ENCODE measurements around the gene METTL1. TPM values are rescaled to one million over a fixed set of nuclear protein-coding genes. Genes with fewer than 3 reads are reported as not detected.
A peak's percentile ranks its signal among the peaks of the same experiment; 100 is the strongest.

The METTL1 gene
- total RNA-seq, 5 donors from 2014 or later (not counting 1 experiment from before 2014, with no cell fraction given), result 10.3 to 17.4 (median 14.5) TPM

DNA sequence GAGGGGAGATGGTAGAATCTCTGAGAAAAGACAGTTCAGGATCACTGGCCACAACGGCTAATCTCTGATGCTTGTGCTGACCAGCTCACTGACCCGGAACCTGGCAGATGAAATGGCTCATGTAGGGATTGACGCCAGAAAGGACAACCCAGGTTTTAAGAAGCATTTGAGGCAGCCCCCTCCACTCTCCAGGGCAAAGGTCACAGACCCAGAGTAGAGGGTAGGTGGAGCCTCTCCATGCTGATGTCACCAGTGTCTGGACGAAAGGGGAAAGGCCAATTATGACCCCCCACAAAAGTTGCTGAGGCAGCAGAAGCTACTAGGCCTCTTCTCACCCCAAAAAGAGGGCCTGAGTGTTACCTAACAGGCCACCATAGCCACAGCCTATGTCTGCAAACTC lies 1.2 kb downstream of the METTL1 start:
- Mint-ChIP-seq H3K27me3 (peaks cover 7 to 15% of the 10 kb centered on the region in 2 donors), H3K4me1 (peaks cover 20 to 31% (median 29%) of the 10 kb centered on the region in 3 donors), H3K9me3 (no peaks in the 10 kb centered on the region), H3K4me3 (peak overlapping the region; percentile 25 to 95 (median 56)), H3K36me3 (peaks cover 10% of the 10 kb centered on the region), H3K27ac (peak overlapping the region; percentile 31 to 34)
- DNase-seq (no peak), ATAC-seq (replicated peaks in 1 of 4) (no peak)
- Histone ChIP-seq H3K27ac (ENCODE audit: low read length) (no peak overlapping the region), H3K36me3 (ENCODE audit: control insufficient read depth in 2 of 2, extremely low read depth in 1 of 2, insufficient read depth in 1 of 2, low read length in 1 of 2) (peaks cover 4 to 6% of the 10 kb centered on the region in 2 donors), H3K27me3 (replicated peaks in 1 of 2; ENCODE audit: control insufficient read depth in 2 of 2, extremely low read depth in 1 of 2, insufficient read depth in 2 of 2, low read length in 1 of 2) (peaks cover 14 to 16% of the 10 kb centered on the region in 2 experiments), H3K4me1 (ENCODE audit: control insufficient read depth in 1 of 2, extremely low read depth in 1 of 2, insufficient read depth in 2 of 2, low read length in 2 of 2) (peaks cover 15 to 38% of the 10 kb centered on the region in 2 experiments), H3K9me3 (no peaks in the 10 kb centered on the region), H3K4me3 (ENCODE audit: control insufficient read depth in 1 of 2, extremely low read depth in 1 of 2, low read length in 1 of 2) (no peak overlapping the region)
- 100% methylated on average over 2 of the region's 4 CpGs for WGBS (ENCODE audit: insufficient coverage)
- CTCF ChIA-PET, result interaction anchor here in 1 of 2 donors (0.7 kb wide), 1 partner anchor 14 kb away, joined by 3 read pairs; no protein-coding TSS in a partner anchor
- POLR2A ChIA-PET, result no interaction called here

DNA sequence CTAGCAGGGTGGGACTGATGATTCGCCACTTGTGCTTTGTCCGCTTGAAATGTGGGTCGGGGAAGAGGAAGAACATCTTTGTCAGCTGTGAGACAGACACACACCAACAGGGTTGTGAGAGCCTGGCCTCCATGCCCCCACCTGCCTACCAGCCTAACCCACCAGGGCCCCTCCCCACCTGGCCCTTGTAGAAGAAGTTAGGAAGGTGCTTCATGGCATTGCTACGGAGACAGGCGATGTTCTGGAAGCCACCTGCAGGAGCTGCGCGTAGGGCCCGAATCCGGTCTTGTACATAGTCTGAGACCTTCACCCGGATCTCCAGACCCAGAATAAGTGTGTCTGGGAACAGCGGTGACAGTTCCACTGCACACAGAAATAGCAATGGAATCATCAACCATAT lies 2.3 kb downstream of the METTL1 start:
- peaks cover 7% of the 10 kb centered on the region for H3K36me3 Mint-ChIP-seq
- WGBS (ENCODE audit: insufficient coverage), result 100% methylated on average over 3 of the region's 11 CpGs
- no peak for ATAC-seq (replicated peaks in 1 of 4)
- ChIA-PET POLR2A (no interaction called here), CTCF (no interaction called here)
- no peaks in the 10 kb centered on the region for H3K9me3 ChIP-seq
- peaks cover 30 to 40% (median 40%) of the 10 kb centered on the region in 3 donors for H3K4me1 Mint-ChIP-seq
- no peak for DNase-seq
- peaks cover 16 to 28% of the 10 kb centered on the region in 2 experiments for H3K27me3 ChIP-seq (replicated peaks in 1 of 2; ENCODE audit: control insufficient read depth in 2 of 2, extremely low read depth in 1 of 2, insufficient read depth in 2 of 2, low read length in 1 of 2)
- peaks cover 7 to 24% of the 10 kb centered on the region in 2 donors for H3K27me3 Mint-ChIP-seq
- no peak overlapping the region for H3K4me3 ChIP-seq (ENCODE audit: control insufficient read depth in 1 of 2, extremely low read depth in 1 of 2, low read length in 1 of 2)
- no peak overlapping the region for H3K27ac ChIP-seq (ENCODE audit: low read length)
- H3K9me3 Mint-ChIP-seq, result no peaks in the 10 kb centered on the region
- peak overlapping the region in 2 of 3 donors; percentile 11 to 25 for H3K4me3 Mint-ChIP-seq
- H3K36me3 ChIP-seq (ENCODE audit: control insufficient read depth in 2 of 2, extremely low read depth in 1 of 2, insufficient read depth in 1 of 2, low read length in 1 of 2), result peaks cover 3 to 6% of the 10 kb centered on the region in 2 donors
- H3K4me1 ChIP-seq (ENCODE audit: control insufficient read depth in 1 of 2, extremely low read depth in 1 of 2, insufficient read depth in 2 of 2, low read length in 2 of 2), result peaks cover 18 to 49% of the 10 kb centered on the region in 2 experiments
- no peak overlapping the region for H3K27ac Mint-ChIP-seq

DNA sequence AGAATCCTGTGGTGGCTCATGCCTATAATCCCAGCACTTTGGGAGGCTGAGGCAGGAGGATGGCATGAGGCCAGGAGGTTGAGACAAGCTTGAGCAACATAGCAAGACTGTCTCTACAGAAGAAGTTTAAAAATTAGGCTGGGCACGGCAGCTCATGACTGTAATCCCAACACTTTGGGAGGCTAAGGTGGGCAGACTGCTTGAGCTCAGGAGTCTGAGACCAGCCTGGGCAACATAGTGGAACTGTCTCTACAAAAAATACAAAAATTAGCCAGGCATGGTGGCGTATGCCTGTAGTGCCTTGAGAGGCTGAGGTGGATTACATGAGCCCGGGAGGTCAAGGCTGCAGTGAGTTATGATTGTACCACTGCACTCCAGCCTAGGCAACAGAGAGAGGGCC lies 4.0 kb downstream of the METTL1 start:
- Histone ChIP-seq H3K36me3 (ENCODE audit: control insufficient read depth in 2 of 2, extremely low read depth in 1 of 2, insufficient read depth in 1 of 2, low read length in 1 of 2) (peaks cover 3 to 6% of the 10 kb centered on the region in 2 donors), H3K4me1 (ENCODE audit: control insufficient read depth in 1 of 2, extremely low read depth in 1 of 2, insufficient read depth in 2 of 2, low read length in 2 of 2) (peaks cover 18 to 47% of the 10 kb centered on the region in 2 experiments), H3K27me3 (replicated peaks in 1 of 2; ENCODE audit: control insufficient read depth in 2 of 2, extremely low read depth in 1 of 2, insufficient read depth in 2 of 2, low read length in 1 of 2) (peaks cover 19 to 35% of the 10 kb centered on the region in 2 experiments), H3K9me3 (no peaks in the 10 kb centered on the region), H3K4me3 (ENCODE audit: control insufficient read depth in 1 of 2, extremely low read depth in 1 of 2, low read length in 1 of 2) (no peak overlapping the region), H3K27ac (ENCODE audit: low read length) (no peak overlapping the region)
- WGBS (ENCODE audit: insufficient coverage), result 100% methylated on average over 1 of the region's 3 CpGs
- no peak for ATAC-seq (replicated peaks in 1 of 4)
- no peaks in the 10 kb centered on the region for H3K9me3 Mint-ChIP-seq
- peaks cover 16 to 36% of the 10 kb centered on the region in 2 donors for H3K27me3 Mint-ChIP-seq
- H3K4me1 Mint-ChIP-seq, result peaks cover 31 to 44% (median 39%) of the 10 kb centered on the region in 3 donors
- DNase-seq, result no peak
- ChIA-PET CTCF (interaction anchor here (0.8 to 2.3 kb wide), 2 partner anchors 11 to 15 kb away, joined by 3 to 7 read pairs; partner anchors contain the start of gene TSFM (in 1 of the 2)), POLR2A (interaction anchor here in 1 of 2 donors (1.3 kb wide), 1 partner anchor 11 kb away, joined by 4 read pairs; no protein-coding TSS in a partner anchor)
- H3K4me3 Mint-ChIP-seq, result no peak overlapping the region
- H3K27ac Mint-ChIP-seq, result no peak overlapping the region
- peaks cover 7% of the 10 kb centered on the region for H3K36me3 Mint-ChIP-seq

- H3K27me3 ChIP-seq (replicated peaks in 1 of 2; ENCODE audit: control insufficient read depth in 2 of 2, extremely low read depth in 1 of 2, insufficient read depth in 2 of 2, low read length in 1 of 2), result peaks cover 19 to 35% of the 10 kb centered on the region in 2 experiments
- POLR2A ChIA-PET, result interaction anchor here in 1 of 2 donors (1.3 kb wide), 1 partner anchor 11 kb away, joined by 4 read pairs; no protein-coding TSS in a partner anchor
- H3K4me1 ChIP-seq (ENCODE audit: control insufficient read depth in 1 of 2, extremely low read depth in 1 of 2, insufficient read depth in 2 of 2, low read length in 2 of 2), result peaks cover 17 to 42% of the 10 kb centered on the region in 2 experiments
- peaks cover 7% of the 10 kb centered on the region for H3K36me3 Mint-ChIP-seq
- H3K27me3 Mint-ChIP-seq, result peaks cover 16 to 36% of the 10 kb centered on the region in 2 donors
- H3K27ac ChIP-seq (ENCODE audit: low read length), result no peak overlapping the region
- CTCF ChIA-PET, result interaction anchor here (0.6 to 2.3 kb wide), 4 partner anchors 10 to 131 kb away, joined by 3 to 7 read pairs (median 3); partner anchors contain the start of gene TSFM (in 1 of the 2)
- H3K9me3 Mint-ChIP-seq, result no peaks in the 10 kb centered on the region
- DNase-seq, result no peak
- no peak overlapping the region for H3K27ac Mint-ChIP-seq
- H3K36me3 ChIP-seq (ENCODE audit: control insufficient read depth in 2 of 2, extremely low read depth in 1 of 2, insufficient read depth in 1 of 2, low read length in 1 of 2), result peaks cover 3 to 6% of the 10 kb centered on the region in 2 donors
- H3K4me3 Mint-ChIP-seq, result peak overlapping the region in 1 of 3 donors; percentile 86
- H3K9me3 ChIP-seq, result no peaks in the 10 kb centered on the region
- no peak for ATAC-seq (replicated peaks in 1 of 4)
- no peak overlapping the region for H3K4me3 ChIP-seq (ENCODE audit: control insufficient read depth in 1 of 2, extremely low read depth in 1 of 2, low read length in 1 of 2)
- H3K4me1 Mint-ChIP-seq, result peaks cover 31 to 43% (median 37%) of the 10 kb centered on the region in 3 donors
These were observed 4.6 kb downstream of the METTL1 start for GRCh38 chr12:57767305-57767698.

GRCh38 chr12:57766464-57767304 lies 5.2 kb downstream of the METTL1 start, which contains the start of gene CYP27B1:
Gene CYP27B1 (minus strand): TSS chr12:57767078. CDS start chr12:57767041, 37 bp downstream.
- CTCF ChIA-PET, result interaction anchor here (0.6 to 2.3 kb wide), 4 partner anchors 10 to 132 kb away, joined by 3 to 7 read pairs (median 3); partner anchors contain the start of gene TSFM (in 1 of the 2)
- WGBS (ENCODE audit: insufficient coverage), result 3% methylated on average over 27 of the region's 38 CpGs
- Histone ChIP-seq H3K4me1 (ENCODE audit: control insufficient read depth in 1 of 2, extremely low read depth in 1 of 2, insufficient read depth in 2 of 2, low read length in 2 of 2) (peaks cover 17 to 37% of the 10 kb centered on the region in 2 experiments), H3K27me3 (replicated peaks in 1 of 2; ENCODE audit: control insufficient read depth in 2 of 2, extremely low read depth in 1 of 2, insufficient read depth in 2 of 2, low read length in 1 of 2) (peaks cover 19 to 35% of the 10 kb centered on the region in 2 experiments), H3K27ac (ENCODE audit: low read length) (no peak within 1 kb of the TSS), H3K9me3 (no peaks in the 10 kb centered on the region), H3K4me3 (ENCODE audit: control insufficient read depth in 1 of 2, extremely low read depth in 1 of 2, low read length in 1 of 2) (peak within 1 kb of the TSS; percentile 65 to 68), H3K36me3 (ENCODE audit: control insufficient read depth in 2 of 2, extremely low read depth in 1 of 2, insufficient read depth in 1 of 2, low read length in 1 of 2) (peaks cover 3 to 6% of the 10 kb centered on the region in 2 donors)
- ATAC-seq (replicated peaks in 1 of 4) (peak in 1 of 4 experiments; percentile 12), DNase-seq (peak in 2 of 35 experiments; percentile 14 to 25)
- no peaks in the 10 kb centered on the region for H3K9me3 Mint-ChIP-seq
- H3K27me3 Mint-ChIP-seq, result peaks cover 16 to 36% of the 10 kb centered on the region in 2 donors
- POLR2A ChIA-PET, result interaction anchor here in 1 of 2 donors (1.3 kb wide), 1 partner anchor 10 kb away, joined by 4 read pairs; no protein-coding TSS in a partner anchor
- H3K36me3 Mint-ChIP-seq, result peaks cover 7% of the 10 kb centered on the region
- no peak within 1 kb of the TSS for H3K27ac Mint-ChIP-seq
- H3K4me1 Mint-ChIP-seq, result peaks cover 28 to 39% (median 32%) of the 10 kb centered on the region in 3 donors
- H3K4me3 Mint-ChIP-seq, result peak within 1 kb of the TSS; percentile 79 to 86 (median 84)

All from T-cell (primary cell).